ENCODE measurements around the gene RNF14.

Gene RNF14

GRCh38 chr5:141994511-141995136 lies 25.7 kb downstream of the RNF14 start:
- no peaks in the 10 kb centered on the region for H3K27me3 ChIP-seq (ENCODE audit: control insufficient read depth, insufficient read depth, low read length)
- no peak overlapping the region for H3K9ac ChIP-seq (ENCODE audit: low read length)
- H3K4me3 ChIP-seq (ENCODE audit: low read length) = no peak overlapping the region
- no peaks in the 10 kb centered on the region for H3K4me1 ChIP-seq (ENCODE audit: control insufficient read depth, insufficient read depth, low read length)
- H3K9me3 ChIP-seq (ENCODE audit: control insufficient read depth, low read length) = no peaks in the 10 kb centered on the region
- no peaks in the 10 kb centered on the region for H3K36me3 ChIP-seq (ENCODE audit: control insufficient read depth, insufficient read depth, low read length)

GRCh38 chr5:141995656-141996055 lies 26.8 kb downstream of the RNF14 start:
- H3K36me3 ChIP-seq (ENCODE audit: control insufficient read depth, insufficient read depth, low read length) = no peaks in the 10 kb centered on the region
- no peaks in the 10 kb centered on the region for H3K9me3 ChIP-seq (ENCODE audit: control insufficient read depth, low read length)
- no peak overlapping the region for H3K9ac ChIP-seq (ENCODE audit: low read length)
- H3K4me3 ChIP-seq (ENCODE audit: low read length) = no peak overlapping the region
- H3K27me3 ChIP-seq (ENCODE audit: control insufficient read depth, insufficient read depth, low read length) = no peaks in the 10 kb centered on the region
- no peaks in the 10 kb centered on the region for H3K4me1 ChIP-seq (ENCODE audit: control insufficient read depth, insufficient read depth, low read length)

DNA sequence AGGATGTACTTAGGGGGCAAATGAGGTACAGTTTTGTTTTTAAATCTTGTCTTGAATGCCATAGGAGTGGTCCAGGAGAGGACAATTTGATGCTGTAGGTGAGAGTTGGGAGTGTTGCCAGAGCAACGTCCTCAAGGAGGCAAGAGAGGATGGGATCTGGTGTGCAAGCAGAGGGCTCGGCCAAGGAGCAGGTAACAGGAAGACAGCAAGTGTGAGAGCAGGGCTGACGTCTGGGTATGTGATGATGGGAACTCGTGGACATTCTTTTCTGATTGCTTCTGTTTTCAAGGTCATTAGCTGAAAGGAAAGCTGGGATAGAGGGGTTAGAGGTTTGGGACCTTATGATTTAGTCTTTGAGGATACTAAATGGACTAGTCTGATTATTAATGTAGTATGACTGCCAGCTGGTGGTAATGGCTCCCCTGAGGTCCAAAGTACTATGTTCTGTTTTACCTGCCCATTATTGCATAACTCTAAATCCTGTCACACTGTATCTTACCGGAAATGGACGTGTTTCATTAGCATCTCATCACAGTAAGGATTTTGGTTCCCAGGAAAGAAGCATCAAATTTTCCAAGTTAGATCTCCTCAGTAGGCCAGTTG lies 28.6 kb downstream of the RNF14 start:
- Histone ChIP-seq H3K4me3 (ENCODE audit: low read length) (no peak overlapping the region), H3K9ac (ENCODE audit: low read length) (no peak overlapping the region), H3K4me1 (ENCODE audit: control insufficient read depth, insufficient read depth, low read length) (no peaks in the 10 kb centered on the region), H3K9me3 (ENCODE audit: control insufficient read depth, low read length) (no peaks in the 10 kb centered on the region), H3K36me3 (ENCODE audit: control insufficient read depth, insufficient read depth, low read length) (peaks cover 5% of the 10 kb centered on the region), H3K27me3 (ENCODE audit: control insufficient read depth, insufficient read depth, low read length) (no peaks in the 10 kb centered on the region)

DNA sequence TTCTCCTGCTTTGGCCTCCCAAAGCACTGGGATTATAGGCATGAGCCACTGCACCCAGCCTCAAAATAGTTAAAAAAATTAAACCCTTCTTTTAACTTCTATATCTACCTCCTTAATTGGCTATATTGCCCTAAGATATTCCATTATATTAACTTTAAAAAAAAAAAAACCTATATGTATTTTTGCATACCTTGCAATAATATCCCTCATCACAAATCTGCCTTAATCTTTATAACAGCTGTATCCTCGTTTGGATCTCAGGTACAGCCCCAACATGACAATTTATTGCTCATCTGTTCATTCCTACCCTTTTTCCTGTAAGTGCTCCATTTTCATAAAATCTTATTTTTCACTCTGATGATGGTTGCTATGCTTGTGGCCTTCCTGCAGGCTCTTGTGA lies 31.3 kb downstream of the RNF14 start:
- Histone ChIP-seq H3K9me3 (ENCODE audit: control insufficient read depth, low read length) (no peaks in the 10 kb centered on the region), H3K27me3 (ENCODE audit: control insufficient read depth, insufficient read depth, low read length) (no peaks in the 10 kb centered on the region), H3K9ac (ENCODE audit: low read length) (no peak overlapping the region), H3K36me3 (ENCODE audit: control insufficient read depth, insufficient read depth, low read length) (peaks cover 11% of the 10 kb centered on the region), H3K4me1 (ENCODE audit: control insufficient read depth, insufficient read depth, low read length) (no peaks in the 10 kb centered on the region), H3K4me3 (ENCODE audit: low read length) (no peak overlapping the region)

GRCh38 chr5:142000704-142001484 lies 32.0 kb downstream of the RNF14 start:
- Histone ChIP-seq H3K4me1 (ENCODE audit: control insufficient read depth, insufficient read depth, low read length) (no peaks in the 10 kb centered on the region), H3K9me3 (ENCODE audit: control insufficient read depth, low read length) (no peaks in the 10 kb centered on the region), H3K36me3 (ENCODE audit: control insufficient read depth, insufficient read depth, low read length) (peaks cover 11% of the 10 kb centered on the region), H3K27me3 (ENCODE audit: control insufficient read depth, insufficient read depth, low read length) (no peaks in the 10 kb centered on the region), H3K9ac (ENCODE audit: low read length) (no peak overlapping the region), H3K4me3 (ENCODE audit: low read length) (no peak overlapping the region)

- H3K27me3 ChIP-seq (ENCODE audit: control insufficient read depth, insufficient read depth, low read length) = no peaks in the 10 kb centered on the region
- no peak overlapping the region for H3K4me3 ChIP-seq (ENCODE audit: low read length)
- H3K4me1 ChIP-seq (ENCODE audit: control insufficient read depth, insufficient read depth, low read length) = no peaks in the 10 kb centered on the region
- no peaks in the 10 kb centered on the region for H3K9me3 ChIP-seq (ENCODE audit: control insufficient read depth, low read length)
- H3K9ac ChIP-seq (ENCODE audit: low read length) = no peak overlapping the region
- peaks cover 11% of the 10 kb centered on the region for H3K36me3 ChIP-seq (ENCODE audit: control insufficient read depth, insufficient read depth, low read length)
Observed at GRCh38 chr5:142003266-142003800, 34.4 kb downstream of the RNF14 start.

DNA sequence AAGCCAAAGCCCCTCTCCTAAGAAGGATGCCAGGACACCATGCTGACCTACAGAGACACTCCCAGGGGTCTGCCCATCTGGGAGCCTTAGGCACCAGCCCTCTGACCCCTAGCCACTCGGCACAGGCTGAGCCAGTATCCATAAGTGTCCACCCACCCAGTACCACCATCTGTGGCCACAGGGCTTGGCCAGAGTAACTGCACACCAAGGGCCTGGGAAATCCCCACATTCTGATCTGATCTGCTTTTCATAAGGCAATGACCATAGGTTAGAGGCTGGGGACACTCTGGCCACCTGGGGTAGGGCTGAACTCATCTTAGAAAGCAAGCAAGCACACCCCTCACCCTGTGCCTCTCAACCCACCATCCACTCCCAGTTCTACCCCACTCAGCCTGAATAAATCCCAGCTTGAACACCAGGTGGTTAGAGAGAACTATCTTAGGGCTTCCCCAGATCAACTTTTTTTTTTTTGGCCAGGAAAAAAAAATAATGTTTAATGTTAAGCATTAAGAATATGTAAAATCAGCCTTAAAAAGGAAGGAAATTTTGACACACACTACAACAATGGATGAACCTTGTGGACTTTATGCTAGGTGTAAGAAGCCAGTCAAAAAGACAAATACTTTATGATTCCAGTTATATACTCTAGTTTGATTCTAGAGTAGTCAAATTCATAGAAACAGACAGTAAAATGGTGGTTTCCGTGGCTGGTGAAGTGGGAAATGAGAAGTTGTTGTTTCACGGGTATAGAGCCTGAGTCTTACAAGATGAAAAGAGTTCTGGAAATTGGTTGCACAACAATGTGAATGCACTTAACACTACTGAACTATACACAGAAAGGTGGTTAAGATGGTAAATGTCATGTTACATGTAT lies 37.7 kb downstream of the RNF14 start:
- no peaks in the 10 kb centered on the region for H3K9me3 ChIP-seq (ENCODE audit: control insufficient read depth, low read length)
- no peak overlapping the region for H3K4me3 ChIP-seq (ENCODE audit: low read length)
- no peaks in the 10 kb centered on the region for H3K27me3 ChIP-seq (ENCODE audit: control insufficient read depth, insufficient read depth, low read length)
- H3K9ac ChIP-seq (ENCODE audit: low read length) = no peak overlapping the region
- no peaks in the 10 kb centered on the region for H3K4me1 ChIP-seq (ENCODE audit: control insufficient read depth, insufficient read depth, low read length)
- H3K36me3 ChIP-seq (ENCODE audit: control insufficient read depth, insufficient read depth, low read length) = peaks cover 9% of the 10 kb centered on the region

DNA sequence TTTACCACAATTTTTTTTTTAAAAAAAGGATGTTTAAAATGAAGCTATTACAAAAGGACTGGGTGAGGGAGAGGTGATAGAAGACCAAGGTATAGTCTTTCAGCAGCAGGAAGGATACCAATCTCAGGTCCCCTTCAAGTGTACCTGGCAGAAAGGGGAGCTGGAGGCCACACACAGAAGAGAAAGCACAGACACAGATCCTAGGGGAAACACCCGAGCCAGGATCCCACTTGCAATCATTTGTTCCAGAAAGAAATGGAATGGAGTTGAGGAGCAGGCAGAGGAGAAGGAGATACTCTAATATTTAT lies 38.3 kb downstream of the RNF14 start:
- Histone ChIP-seq H3K36me3 (ENCODE audit: control insufficient read depth, insufficient read depth, low read length) (peaks cover 6% of the 10 kb centered on the region), H3K27me3 (ENCODE audit: control insufficient read depth, insufficient read depth, low read length) (no peaks in the 10 kb centered on the region), H3K4me1 (ENCODE audit: control insufficient read depth, insufficient read depth, low read length) (peaks cover 5% of the 10 kb centered on the region), H3K9ac (ENCODE audit: low read length) (no peak overlapping the region), H3K9me3 (ENCODE audit: control insufficient read depth, low read length) (no peaks in the 10 kb centered on the region), H3K4me3 (ENCODE audit: low read length) (no peak overlapping the region)

- Histone ChIP-seq H3K9ac (ENCODE audit: low read length) (no peak overlapping the region), H3K27me3 (ENCODE audit: control insufficient read depth, insufficient read depth, low read length) (no peaks in the 10 kb centered on the region), H3K9me3 (ENCODE audit: control insufficient read depth, low read length) (no peaks in the 10 kb centered on the region), H3K36me3 (ENCODE audit: control insufficient read depth, insufficient read depth, low read length) (no peaks in the 10 kb centered on the region), H3K4me1 (ENCODE audit: control insufficient read depth, insufficient read depth, low read length) (peaks cover 14% of the 10 kb centered on the region), H3K4me3 (ENCODE audit: low read length) (no peak overlapping the region)
Observed at GRCh38 chr5:142008813-142009212, 39.9 kb downstream of the RNF14 start.

DNA sequence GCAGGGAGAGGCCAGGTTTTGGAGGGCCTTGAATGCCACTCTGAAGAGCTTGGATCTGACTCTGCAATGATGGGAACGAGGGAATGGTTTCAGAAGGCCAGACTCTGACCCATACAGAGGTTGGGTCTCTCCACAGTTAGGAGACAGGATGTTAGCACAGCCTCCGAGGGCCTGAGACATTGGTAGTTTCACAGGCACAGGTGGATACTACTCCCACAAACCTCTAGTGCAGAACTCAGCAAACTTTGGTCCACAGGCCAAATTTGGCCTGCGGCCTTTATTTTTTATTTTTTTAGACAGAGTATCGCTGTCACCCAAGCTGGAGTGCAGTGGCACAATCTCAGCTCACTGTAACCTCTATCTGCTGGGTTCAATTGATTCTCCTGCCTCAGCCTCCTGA lies 41.0 kb downstream of the RNF14 start:
- Histone ChIP-seq H3K4me3 (ENCODE audit: low read length) (no peak overlapping the region), H3K36me3 (ENCODE audit: control insufficient read depth, insufficient read depth, low read length) (no peaks in the 10 kb centered on the region), H3K9ac (ENCODE audit: low read length) (no peak overlapping the region), H3K27me3 (ENCODE audit: control insufficient read depth, insufficient read depth, low read length) (no peaks in the 10 kb centered on the region), H3K4me1 (ENCODE audit: control insufficient read depth, insufficient read depth, low read length) (peaks cover 14% of the 10 kb centered on the region), H3K9me3 (ENCODE audit: control insufficient read depth, low read length) (no peaks in the 10 kb centered on the region)

GRCh38 chr5:142011572-142012185 lies 42.8 kb downstream of the RNF14 start:
- Histone ChIP-seq H3K36me3 (ENCODE audit: control insufficient read depth, insufficient read depth, low read length) (no peaks in the 10 kb centered on the region), H3K9ac (ENCODE audit: low read length) (peak overlapping the region; percentile 93), H3K9me3 (ENCODE audit: control insufficient read depth, low read length) (no peaks in the 10 kb centered on the region), H3K27me3 (ENCODE audit: control insufficient read depth, insufficient read depth, low read length) (no peaks in the 10 kb centered on the region), H3K4me3 (ENCODE audit: low read length) (no peak overlapping the region), H3K4me1 (ENCODE audit: control insufficient read depth, insufficient read depth, low read length) (peaks cover 14% of the 10 kb centered on the region)

All from mucosa of stomach (tissue), 1 donor.